HG03432 (cell line): ENCODE results near the gene YLPM1.

ENCODE experiments used
- ATAC-seq: cut with Tn5 transposase; IDR thresholded peaks from one replicate; pipeline ENCODE4 v1.9.1; 2021; ENCODE audit warnings: mild to moderate bottlenecking, moderate library complexity; ENCODE audit not compliant: unreplicated experiment

YLPM1 gene

DNA sequence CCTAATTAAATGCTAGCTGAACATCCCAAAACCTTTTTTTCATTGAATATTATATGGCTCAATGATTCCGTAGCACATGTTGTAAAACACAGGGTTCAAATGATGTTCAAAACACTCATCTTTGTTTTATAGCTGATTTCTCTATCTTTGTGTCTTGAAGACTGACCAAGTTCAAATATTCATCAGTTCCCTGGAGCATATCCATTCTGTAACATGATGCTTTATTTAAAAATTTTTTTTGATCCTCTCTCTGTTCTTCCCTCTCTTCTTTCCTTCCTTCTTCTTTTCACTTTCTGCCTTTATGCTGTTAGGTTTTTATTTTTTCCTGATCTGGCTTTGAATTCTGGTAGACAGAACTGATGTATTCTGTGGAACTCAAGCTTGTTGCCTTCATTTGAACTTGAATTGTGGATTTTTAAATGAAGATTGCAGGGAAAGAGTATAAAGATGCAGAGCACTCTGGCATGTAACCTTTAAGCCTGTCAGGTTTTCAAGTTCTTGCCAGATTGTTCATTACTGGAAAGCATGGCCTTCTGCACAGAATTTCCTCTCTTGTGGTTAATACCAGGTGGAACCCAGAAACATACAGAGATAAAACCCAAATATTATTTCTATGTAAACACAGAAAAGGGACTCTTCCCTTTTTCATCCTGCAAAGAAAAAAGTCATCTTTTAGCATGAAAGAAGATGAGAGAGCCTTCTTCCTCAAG is 73.3 kb downstream of the YLPM1 start:
- ATAC-seq, result no peak

DNA sequence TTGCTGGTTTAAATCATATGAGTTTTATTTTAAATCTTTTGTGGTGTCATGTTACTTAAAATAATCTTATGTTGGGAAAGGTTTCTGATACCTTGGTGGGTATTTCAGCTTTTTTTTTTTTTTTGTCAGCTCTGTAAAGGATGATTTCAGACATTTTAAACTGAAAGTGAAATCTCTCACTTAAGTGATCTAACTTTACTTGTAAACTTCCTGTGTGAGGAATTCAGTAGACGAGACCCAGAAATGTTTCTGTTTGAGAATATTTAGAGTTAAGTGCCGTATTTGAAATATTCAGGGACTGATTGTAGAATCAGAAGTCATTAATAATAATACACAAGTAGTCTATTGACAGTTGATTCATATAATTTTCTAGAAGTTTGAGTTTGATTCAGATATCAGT is 75.0 kb downstream of the YLPM1 start:
- no peak for ATAC-seq

- no peak for ATAC-seq
These were observed 77.5 kb downstream of the YLPM1 start for GRCh38 chr14:74840603-74841030.

- peak; percentile 81 for ATAC-seq
These were observed 78.4 kb downstream of the YLPM1 start for GRCh38 chr14:74841230-74842207.

DNA sequence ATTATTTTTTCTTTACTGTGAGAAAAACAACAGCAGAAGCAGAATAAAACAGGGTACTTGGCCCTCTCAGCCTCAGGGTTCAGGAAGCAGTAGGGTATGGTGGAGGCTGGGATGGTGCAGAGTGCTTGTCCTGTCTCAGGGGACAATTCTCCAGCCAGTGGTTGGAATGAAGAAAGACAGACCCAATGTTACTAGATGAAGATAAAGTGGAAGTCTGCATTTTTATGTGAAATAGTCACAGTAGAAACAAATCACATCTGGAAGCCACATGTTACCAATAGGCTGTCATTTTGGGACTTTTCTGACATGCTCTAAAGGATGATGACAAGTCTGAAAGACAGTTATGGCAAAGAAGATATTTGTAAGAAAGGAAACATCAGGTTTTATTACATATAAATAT is 80.5 kb downstream of the YLPM1 start:
- no peak for ATAC-seq

DNA sequence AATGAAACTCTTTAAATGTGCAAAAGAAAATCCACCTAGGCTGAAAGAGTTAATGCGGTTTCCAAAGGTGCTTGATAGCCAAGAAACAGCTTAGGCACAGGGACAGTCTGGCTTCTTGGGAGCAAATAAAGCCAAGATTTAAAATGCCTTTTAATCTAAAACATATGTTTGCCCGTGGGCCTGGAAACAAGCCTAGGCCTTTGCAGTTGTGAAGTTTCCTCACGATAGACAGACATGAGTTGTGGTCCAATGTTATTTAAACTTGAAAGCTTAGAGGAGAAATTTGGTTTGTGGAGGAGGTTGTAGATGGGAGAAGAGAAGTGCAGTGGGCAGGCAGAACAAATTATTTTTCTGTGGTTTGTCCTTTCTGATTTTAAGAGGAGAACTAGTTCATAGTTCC is 83.1 kb downstream of the YLPM1 start:
- no peak for ATAC-seq

GRCh38 chr14:74846968-74847665 is 84.0 kb downstream of the YLPM1 start:
- ATAC-seq, result no peak

DNA sequence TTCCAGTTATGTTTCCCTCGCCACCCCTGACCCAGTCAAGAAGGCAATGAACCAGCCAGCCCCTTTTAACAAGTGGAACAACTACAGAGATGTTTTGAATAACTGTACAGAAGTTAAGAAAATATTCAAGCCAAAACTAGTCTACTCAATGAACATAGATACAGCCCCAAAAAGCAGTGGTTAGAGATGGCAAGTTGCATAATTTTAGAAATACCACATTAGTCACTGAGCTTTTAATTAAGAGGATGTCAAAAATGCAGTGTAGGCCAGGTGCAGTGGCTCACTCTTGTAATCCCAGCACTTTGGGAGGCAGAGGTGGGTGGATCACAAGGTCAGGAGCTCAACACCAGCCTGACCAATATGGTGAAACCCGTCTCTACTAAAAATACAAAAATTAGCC is 85.7 kb downstream of the YLPM1 start:
- ATAC-seq, result no peak

DNA sequence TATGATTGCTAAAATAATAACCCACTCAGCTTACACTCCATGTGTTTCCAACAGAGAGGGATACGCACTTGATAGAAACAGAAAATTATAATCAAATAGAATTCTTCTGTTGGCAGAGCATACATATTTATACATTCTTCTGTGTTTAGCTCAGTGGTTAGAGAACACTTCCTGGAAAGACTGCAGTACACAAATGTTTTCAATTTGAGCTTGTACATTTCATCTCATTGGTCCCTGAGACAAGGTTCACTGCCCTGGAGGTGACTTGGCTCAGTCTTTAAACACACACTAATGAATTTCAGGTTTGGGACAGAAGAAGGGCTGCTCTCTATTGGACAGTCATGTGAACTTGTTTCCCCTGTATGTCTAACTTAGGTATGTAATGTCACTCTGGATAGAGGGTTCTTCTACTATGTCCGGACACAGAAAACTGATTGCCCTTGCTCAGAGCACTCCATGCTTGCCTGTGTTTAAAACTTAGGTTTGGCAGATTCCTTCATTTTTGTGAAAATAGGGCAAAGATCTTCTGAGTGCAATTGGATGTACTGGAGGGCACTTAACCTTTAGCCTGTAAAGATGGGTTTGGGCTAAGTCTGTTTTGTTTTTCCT is 89.9 kb downstream of the YLPM1 start:
- no peak for ATAC-seq

GRCh38 chr14:74853581-74853980 is 90.5 kb downstream of the YLPM1 start:
- no peak for ATAC-seq

GRCh38 chr14:74855021-74855420 is 91.9 kb downstream of the YLPM1 start:
- no peak for ATAC-seq

- no peak for ATAC-seq
These were observed 92.8 kb downstream of the YLPM1 start for GRCh38 chr14:74855945-74856344.

DNA sequence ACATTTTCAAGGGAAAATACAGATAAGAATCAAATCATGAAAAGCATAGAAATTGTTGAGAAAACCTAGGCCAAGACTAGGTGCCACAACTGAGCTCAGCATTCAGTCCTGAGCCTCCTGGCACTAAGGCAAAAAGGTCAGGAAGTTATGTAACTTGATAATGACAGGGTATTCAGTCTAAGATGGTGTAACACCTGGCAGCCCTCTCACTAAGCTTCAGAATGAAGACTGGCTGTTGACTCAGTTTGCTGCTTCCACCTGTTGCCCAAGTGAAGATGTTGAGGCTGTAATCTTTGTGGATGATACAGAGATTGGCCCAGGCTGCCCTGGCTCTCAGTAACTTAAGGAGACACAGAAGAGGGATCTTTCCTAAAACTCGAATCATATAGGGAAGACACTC is 93.2 kb downstream of the YLPM1 start:
- ATAC-seq, result no peak

DNA sequence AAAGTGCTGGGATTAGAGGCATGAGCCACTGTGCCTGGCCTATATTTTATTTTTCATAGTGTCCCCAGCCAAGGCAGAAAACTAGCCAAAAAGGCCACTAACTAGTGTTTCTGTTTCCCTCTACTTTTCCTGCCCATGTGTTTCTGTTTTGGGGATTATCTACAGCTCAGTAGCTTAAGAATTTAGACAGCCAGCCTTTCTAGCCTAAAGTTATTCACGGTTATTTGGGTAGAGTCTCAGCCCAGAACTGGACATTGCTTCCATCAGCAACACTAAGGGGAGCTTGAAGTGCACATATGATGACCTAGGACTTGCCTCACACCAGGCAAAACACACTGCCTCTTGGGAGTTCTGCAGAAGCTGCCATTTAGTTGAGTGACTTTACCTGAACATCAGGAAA is 94.9 kb downstream of the YLPM1 start:
- ATAC-seq, result no peak

- no peak for ATAC-seq
These were observed 96.8 kb downstream of the YLPM1 start for GRCh38 chr14:74859757-74860552.

DNA sequence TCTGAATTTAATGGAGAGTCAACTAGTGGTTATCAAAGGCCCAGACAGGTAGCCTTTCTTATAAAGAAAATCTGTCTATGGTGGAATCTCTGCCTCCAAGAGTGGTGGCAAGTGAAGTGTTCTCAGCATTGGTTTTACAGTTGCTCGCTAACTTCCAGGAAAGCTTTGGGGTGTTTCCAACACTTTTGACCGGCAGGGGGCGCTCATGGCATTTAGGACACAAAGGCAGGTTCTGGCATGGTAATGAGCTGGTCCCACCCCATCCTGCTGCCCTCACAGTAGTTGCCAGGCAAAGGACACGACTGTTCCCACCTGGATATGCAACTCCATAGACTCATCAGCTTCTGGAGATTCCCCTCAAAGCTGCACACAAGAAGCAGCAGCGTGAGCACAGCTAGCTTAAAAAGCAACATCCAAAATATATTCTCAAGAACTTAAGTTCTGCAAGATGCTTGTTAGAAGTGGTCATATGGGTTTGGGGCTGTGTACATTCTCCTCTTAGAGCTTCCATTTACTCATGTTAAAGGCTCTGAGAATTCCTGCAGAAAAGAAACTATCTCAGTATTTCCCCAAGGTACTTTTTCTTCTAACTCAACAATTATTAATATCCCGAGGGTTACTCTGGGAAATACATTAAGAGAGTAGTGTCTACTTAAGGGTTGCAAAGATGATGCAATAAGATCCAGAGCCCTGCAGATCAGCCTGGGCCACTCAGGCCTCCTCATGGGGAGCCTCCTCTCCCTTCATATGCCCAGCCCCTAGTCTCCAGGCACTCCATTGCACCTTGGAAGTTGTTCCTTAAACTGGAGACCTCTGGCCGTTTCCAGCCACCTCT is 98.0 kb downstream of the YLPM1 start:
- ATAC-seq, result no peak

DNA sequence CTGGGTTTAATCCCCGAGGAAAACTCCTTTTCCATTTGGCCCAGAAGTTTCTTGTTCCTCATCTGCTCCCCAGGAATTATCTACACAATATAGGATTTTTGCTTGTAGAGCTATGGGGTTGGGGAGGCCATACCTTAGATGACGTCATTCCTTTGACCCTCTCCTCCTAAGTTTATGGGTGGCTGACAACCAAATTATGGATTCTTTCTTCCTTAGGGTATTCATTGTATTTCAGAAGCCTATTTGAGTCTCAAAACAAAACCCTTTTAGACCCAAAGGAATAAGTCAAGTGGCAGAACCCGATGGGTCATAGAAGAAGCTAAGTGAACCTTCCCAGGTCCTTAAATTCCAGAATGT is 98.6 kb downstream of the YLPM1 start:
- ATAC-seq, result no peak

DNA sequence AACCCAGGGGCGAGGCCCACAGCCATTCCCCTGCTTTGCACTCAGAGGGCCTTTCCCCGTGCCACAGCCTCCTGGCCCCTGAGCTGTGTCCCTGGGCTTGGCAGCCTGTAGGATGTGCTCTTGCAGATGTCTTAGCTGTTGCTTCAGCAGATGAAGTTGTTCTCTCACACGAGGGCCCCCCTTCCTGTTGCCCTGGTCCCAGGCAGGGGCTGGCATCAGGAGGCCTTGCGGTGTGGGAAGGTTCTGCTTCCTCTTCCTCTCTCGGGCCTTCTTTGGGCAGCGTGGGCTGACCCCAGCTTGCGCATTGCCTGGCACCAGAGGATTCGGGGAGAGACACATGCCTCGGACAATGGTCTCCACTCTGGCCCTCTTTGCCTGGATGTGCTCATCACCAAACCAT is 100.2 kb downstream of the YLPM1 start:
- ATAC-seq, result no peak

DNA sequence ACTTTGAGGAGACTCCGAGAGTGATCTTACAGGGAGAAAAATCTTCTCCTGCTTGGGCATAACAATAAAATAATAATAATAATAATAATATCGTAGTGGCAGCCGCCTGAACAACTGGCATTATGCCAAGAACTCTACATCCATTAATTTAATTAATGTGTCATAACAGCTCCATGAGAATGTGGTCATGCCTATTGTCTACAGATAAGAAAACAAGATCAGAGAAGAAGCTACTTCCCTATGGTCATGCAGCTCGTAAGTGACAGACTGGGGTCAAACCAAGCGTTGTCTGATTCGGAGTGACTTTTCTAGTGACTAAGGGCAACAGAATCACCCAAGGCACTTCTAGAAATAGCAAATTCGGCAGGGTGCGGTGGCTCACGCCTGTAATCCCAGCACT is 101.1 kb downstream of the YLPM1 start:
- ATAC-seq, result no peak
